A549 (cell line): ENCODE measurements around the gene SORCS1. TPM values are rescaled to one million over a fixed set of nuclear protein-coding genes. Genes with fewer than 3 reads are reported as not detected.

Experiments used
- ATAC-seq, 2 experiments: fragments of 200-7000 bp in 1 of 2; fragments of >200 bp in 1 of 2; cut with Nextera tagmentation in 1 of 2; cut with Tn5 transposase in 1 of 2; 3 replicates each; pipeline versions ENCODE4 v1.8.0 to v1.9.1; 2018 to 2020; ENCODE audit warnings: mild to moderate bottlenecking in 1 of 2, moderate library complexity in 1 of 2
- CTCF ChIA-PET: fragments of 300-600 bp; sonication (Branson Sonifier 250); formaldehyde crosslinking; extraction: SDS; loops from one replicate; lab custom pipeline; 2021; ENCODE audit warnings: antibody characterized with exemption, inconsistent platforms; lab: Yijun Ruan, JAX
- POLR2A ChIA-PET: fragments of 350-600 bp; formaldehyde crosslinking; extraction: SDS; loops from one replicate; lab custom pipeline; 2021; ENCODE audit warnings: antibody characterized with exemption, inconsistent platforms; lab: Yijun Ruan, JAX
- DNase-seq, 2 experiments: peaks; one replicate each; pipeline versions ENCODE4 v3.0.0 to v3.0.0-alpha.2; 2011 to 2016; ENCODE audit warnings: low read depth in 1 of 2, low spot score in 1 of 2
- FAIRE-seq: peaks from 2 replicates; lab custom pipeline; 2011; peaks lifted over from hg19 to GRCh38; lab: Jason Lieb, UNC
- H3K27ac ChIP-seq, 2 experiments: fragments of >200 bp; sonication (Bioruptor Twin); formaldehyde crosslinking; 3 replicates each; pipeline ENCODE4 v1.5.1; 2016 to 2017
- H3K4me1 ChIP-seq: fragments of >200 bp; sonication (Bioruptor Twin); formaldehyde crosslinking; 3 replicates; pipeline ENCODE4 v1.6.1; 2016
- H3K4me2 ChIP-seq: fragments of >200 bp; sonication (Bioruptor Twin); formaldehyde crosslinking; 3 replicates; pipeline ENCODE4 v1.6.1; 2016
- H3K4me3 ChIP-seq: fragments of >200 bp; sonication (Bioruptor Twin); formaldehyde crosslinking; 3 replicates; pipeline ENCODE4 v1.5.1; 2016
- H3K9me3 ChIP-seq: fragments of >200 bp; sonication (Bioruptor Twin); formaldehyde crosslinking; 3 replicates; pipeline ENCODE4 v1.6.1; 2016
- CBX2 ChIP-seq: fragments of 200-600 bp; sonication (generic); IDR thresholded peaks from 2 replicates; pipeline ENCODE4 v1.6.1; 2016; ENCODE audit warnings: low read depth, mild to moderate bottlenecking, borderline replicate concordance
- CHD2 ChIP-seq: fragments of 150-350 bp; IDR thresholded peaks from 2 replicates; pipeline ENCODE4 v1.6.1; 2014; ENCODE audit warnings: low read length; ENCODE audit not compliant: partially characterized antibody
- CHD4 ChIP-seq: fragments of 200-600 bp; sonication (generic); IDR thresholded peaks from 2 replicates; pipeline ENCODE4 v1.6.1; 2016; ENCODE audit warnings: antibody characterized with exemption, mild to moderate bottlenecking, borderline replicate concordance
- EP300 ChIP-seq, 2 experiments: fragments of >200 bp; sonication (Bioruptor Twin); formaldehyde crosslinking; IDR thresholded peaks; 2 replicates in 1 of 2; 3 replicates in 1 of 2; pipeline ENCODE4 v1.6.1; 2016 to 2017
- ESRRA ChIP-seq: fragments of 150-350 bp; IDR thresholded peaks from 2 replicates; pipeline ENCODE4 v1.6.1; 2014; ENCODE audit warnings: mild to moderate bottlenecking, low read length, borderline replicate concordance
- GATA3 ChIP-seq: IDR thresholded peaks from 2 replicates; pipeline ENCODE4 v1.6.1; 2012; ENCODE audit warnings: borderline replicate concordance
- HDAC2 ChIP-seq: fragments of 200-600 bp; sonication (generic); IDR thresholded peaks from 2 replicates; pipeline ENCODE4 v1.6.1; 2016
- HOXB5 ChIP-seq: fragments of 250-450 bp; sonication (Bioruptor Pico); IDR thresholded peaks from 2 replicates; pipeline ENCODE4 v1.5.0; 2020; ENCODE audit warnings: mild to moderate bottlenecking, moderate library complexity
- JUN ChIP-seq, 2 experiments: fragments of >200 bp; sonication (Bioruptor Twin); formaldehyde crosslinking; IDR thresholded peaks; 2 replicates in 1 of 2; 3 replicates in 1 of 2; pipeline ENCODE4 v1.6.1; 2016 to 2017
- JUNB ChIP-seq: fragments of >200 bp; sonication (Bioruptor Twin); formaldehyde crosslinking; IDR thresholded peaks from 2 replicates; pipeline ENCODE4 v1.6.1; 2016
- KDM5A ChIP-seq: fragments of 200-600 bp; sonication (generic); IDR thresholded peaks from 2 replicates; pipeline ENCODE4 v1.6.1; 2016; ENCODE audit warnings: antibody characterized with exemption, mild to moderate bottlenecking
- MAZ ChIP-seq: fragments of 150-350 bp; IDR thresholded peaks from 2 replicates; pipeline ENCODE4 v1.6.1; 2014; ENCODE audit warnings: antibody characterized with exemption, low read depth, low read length, borderline replicate concordance
- POLR2AphosphoS2 ChIP-seq: conservative IDR thresholded peaks from 2 replicates; pipeline ENCODE4 v1.6.1; 2012; ENCODE audit warnings: low read length, improper control_type of control experiment, inconsistent platforms
- RCOR1 ChIP-seq: fragments of 150-350 bp; IDR thresholded peaks from 2 replicates; pipeline ENCODE4 v1.6.1; 2014; ENCODE audit warnings: antibody characterized with exemption, low read length, low read depth
- RFX5 ChIP-seq: fragments of 450-650 bp; IDR thresholded peaks from 2 replicates; pipeline ENCODE4 v1.7.1; 2014; ENCODE audit warnings: antibody characterized with exemption, mild to moderate bottlenecking, moderate library complexity
- SREBF2 ChIP-seq: fragments of 450-650 bp; IDR thresholded peaks from 2 replicates; pipeline ENCODE4 v1.6.1; 2014; ENCODE audit warnings: mild to moderate bottlenecking, moderate library complexity
- TFCP2L1 ChIP-seq: fragments of 250-450 bp; sonication (Bioruptor Pico); IDR thresholded peaks from 2 replicates; pipeline ENCODE4 v1.5.0; 2021; ENCODE audit warnings: mild to moderate bottlenecking
- ZNF302 ChIP-seq: fragments of 250-450 bp; sonication (Bioruptor Pico); IDR thresholded peaks from 2 replicates; pipeline ENCODE4 v1.9.0; 2021; ENCODE audit warnings: inconsistent platforms, mild to moderate bottlenecking, moderate library complexity
- ZSCAN20 ChIP-seq: fragments of 250-450 bp; sonication (Bioruptor Pico); IDR thresholded peaks from 2 replicates; pipeline ENCODE4 v1.8.0; 2022; ENCODE audit warnings: mild to moderate bottlenecking, moderate library complexity
- WGBS: methylation state at CpG from one replicate; pipeline ENCODE4 v1.1.6; 2017; ENCODE audit errors: missing lambda C conversion rate; 5-methylcytosine and 5-hydroxymethylcytosine counted together
- polyA plus RNA-seq, 4 experiments: library from polyadenylated mRNA; depleted of rRNA in 3 of 4; stranded (reverse); fragments of >200 nt; fragmentation: RNase III in 1 of 4; extraction: RNeasy Plus Mini Kit Qiagen cat#74134 plus additional on column Dnase treatment in 1 of 4; gene quantifications; 2 replicates in 3 of 4; 3 replicates in 1 of 4; pipeline ENCODE4 v1.2.3, GENCODE V29; 2011 to 2017
- TF ChIP-seq, protein P1 (sequence below): IDR thresholded peaks from 2 replicates; pipeline ENCODE4 v1.6.1; 2012
- TF ChIP-seq, protein P2 (sequence below): fragments of >200 bp; sonication (Bioruptor Twin); formaldehyde crosslinking; IDR thresholded peaks from 3 replicates; pipeline ENCODE4 v1.6.1; 2016
- TF ChIP-seq, protein P3 (sequence below): IDR thresholded peaks from 2 replicates; pipeline ENCODE4 v1.6.1; 2012; ENCODE audit warnings: low read depth, borderline replicate concordance

Gene SORCS1
- polyA plus RNA-seq, 2 of the 4 experiments (the other 2 are of a cell fraction): not detected

DNA sequence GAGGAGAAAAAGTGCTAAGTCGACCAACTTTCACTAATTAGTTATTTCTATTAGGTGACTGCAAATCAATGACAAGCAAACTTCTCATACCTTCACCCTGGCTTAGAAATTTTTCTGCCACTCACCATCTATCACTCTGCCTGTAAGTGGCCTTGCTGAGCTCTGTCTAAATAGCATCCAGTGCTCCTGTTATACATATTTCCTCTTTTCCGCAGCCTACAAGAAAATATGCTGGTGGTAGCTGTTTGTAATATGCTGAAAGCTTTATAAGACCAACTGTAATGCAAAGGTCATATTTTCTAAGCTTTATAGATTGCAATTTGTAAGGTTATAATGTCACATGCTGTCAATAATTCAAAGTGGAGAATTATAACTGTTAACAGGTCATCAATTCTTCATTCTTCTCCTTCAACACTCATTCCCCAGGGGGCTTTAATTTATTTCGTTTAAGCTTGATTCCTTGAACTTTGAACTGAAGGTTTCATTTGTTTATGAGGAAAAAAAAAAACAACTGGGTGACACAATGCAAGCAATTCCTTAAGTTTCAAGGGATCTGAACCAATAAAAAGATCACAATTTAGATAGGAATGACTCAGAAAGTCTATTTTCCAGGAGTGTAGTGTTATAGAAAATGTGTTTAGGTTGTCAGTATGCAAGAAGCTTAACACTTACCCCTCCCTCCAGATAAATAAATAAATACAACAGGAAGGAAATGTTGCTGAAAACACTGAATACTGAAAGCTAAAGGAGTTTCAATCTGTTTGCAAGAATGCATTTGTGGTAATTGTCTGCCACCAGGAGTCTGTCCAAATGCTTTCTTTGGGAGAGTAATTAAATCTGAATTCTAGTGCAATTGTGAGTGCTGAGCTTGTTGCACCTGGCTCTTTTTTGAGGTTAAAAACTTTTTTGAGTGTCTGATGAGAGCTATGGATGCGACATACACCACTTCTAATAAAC lies 183.7 kb downstream of the SORCS1 start:
- Histone ChIP-seq H3K4me1 (no peaks in the 10 kb centered on the region), H3K27ac (no peak overlapping the region), H3K4me2 (no peak overlapping the region), H3K9me3 (no peaks in the 10 kb centered on the region), H3K4me3 (no peak overlapping the region)
- POLR2A ChIA-PET: no interaction called here
- FAIRE-seq: no peak
- CTCF ChIA-PET: no interaction called here
- TF ChIP-seq, protein P1, sequence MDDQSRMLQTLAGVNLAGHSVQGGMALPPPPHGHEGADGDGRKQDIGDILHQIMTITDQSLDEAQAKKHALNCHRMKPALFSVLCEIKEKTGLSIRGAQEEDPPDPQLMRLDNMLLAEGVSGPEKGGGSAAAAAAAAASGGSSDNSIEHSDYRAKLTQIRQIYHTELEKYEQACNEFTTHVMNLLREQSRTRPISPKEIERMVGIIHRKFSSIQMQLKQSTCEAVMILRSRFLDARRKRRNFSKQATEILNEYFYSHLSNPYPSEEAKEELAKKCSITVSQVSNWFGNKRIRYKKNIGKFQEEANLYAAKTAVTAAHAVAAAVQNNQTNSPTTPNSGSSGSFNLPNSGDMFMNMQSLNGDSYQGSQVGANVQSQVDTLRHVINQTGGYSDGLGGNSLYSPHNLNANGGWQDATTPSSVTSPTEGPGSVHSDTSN: no peak
- TF ChIP-seq EP300 (IDR thresholded peaks at IDR 0.05) (no peak), GATA3 (no peak)
- TF ChIP-seq, protein P2, sequence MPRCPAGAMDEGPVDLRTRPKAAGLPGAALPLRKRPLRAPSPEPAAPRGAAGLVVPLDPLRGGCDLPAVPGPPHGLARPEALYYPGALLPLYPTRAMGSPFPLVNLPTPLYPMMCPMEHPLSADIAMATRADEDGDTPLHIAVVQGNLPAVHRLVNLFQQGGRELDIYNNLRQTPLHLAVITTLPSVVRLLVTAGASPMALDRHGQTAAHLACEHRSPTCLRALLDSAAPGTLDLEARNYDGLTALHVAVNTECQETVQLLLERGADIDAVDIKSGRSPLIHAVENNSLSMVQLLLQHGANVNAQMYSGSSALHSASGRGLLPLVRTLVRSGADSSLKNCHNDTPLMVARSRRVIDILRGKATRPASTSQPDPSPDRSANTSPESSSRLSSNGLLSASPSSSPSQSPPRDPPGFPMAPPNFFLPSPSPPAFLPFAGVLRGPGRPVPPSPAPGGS: no peak
- no peak for DNase-seq
- no peak for ATAC-seq
- 2% methylated on average over 4 of the region's 4 CpGs for WGBS

DNA sequence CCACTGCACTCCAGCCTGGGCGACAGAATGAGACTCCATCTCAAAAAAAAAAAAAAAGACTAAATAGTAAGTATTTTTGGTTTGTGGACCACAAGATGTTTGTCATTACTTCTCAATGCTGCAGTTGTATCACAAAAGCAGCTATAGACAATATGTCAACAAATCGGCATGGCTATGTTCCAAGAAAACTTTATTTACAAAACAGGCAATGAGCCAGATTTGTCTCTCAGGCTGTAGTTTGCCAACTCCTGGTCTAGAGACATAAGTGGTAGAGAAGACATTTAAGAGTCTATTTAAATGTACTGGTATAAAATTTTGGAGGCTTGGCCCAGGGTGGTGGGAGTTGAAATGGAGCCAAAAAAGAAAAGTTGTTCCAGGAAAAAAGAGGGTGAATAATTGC lies 185.8 kb downstream of the SORCS1 start:
- CTCF ChIA-PET: no interaction called here
- DNase-seq (no peak), ATAC-seq (no peak), FAIRE-seq (no peak)
- no peak for TF ChIP-seq JUNB
- TF ChIP-seq KDM5A: no peak
- TF ChIP-seq EP300 (IDR thresholded peaks at IDR 0.05): no peak
- no peak for TF ChIP-seq HDAC2
- TF ChIP-seq, protein P3, sequence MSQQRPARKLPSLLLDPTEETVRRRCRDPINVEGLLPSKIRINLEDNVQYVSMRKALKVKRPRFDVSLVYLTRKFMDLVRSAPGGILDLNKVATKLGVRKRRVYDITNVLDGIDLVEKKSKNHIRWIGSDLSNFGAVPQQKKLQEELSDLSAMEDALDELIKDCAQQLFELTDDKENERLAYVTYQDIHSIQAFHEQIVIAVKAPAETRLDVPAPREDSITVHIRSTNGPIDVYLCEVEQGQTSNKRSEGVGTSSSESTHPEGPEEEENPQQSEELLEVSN: no peak
- no peak for TF ChIP-seq ZSCAN20
- TF ChIP-seq POLR2AphosphoS2: no peak
- no peak for TF ChIP-seq JUN (IDR thresholded peaks at IDR 0.05)
- TF ChIP-seq SREBF2: no peak
- Histone ChIP-seq H3K9me3 (no peaks in the 10 kb centered on the region), H3K4me2 (no peak overlapping the region), H3K27ac (no peak overlapping the region), H3K4me1 (no peaks in the 10 kb centered on the region), H3K4me3 (no peak overlapping the region)
- 0% methylated on average over 2 of the region's 2 CpGs for WGBS
- POLR2A ChIA-PET: no interaction called here

DNA sequence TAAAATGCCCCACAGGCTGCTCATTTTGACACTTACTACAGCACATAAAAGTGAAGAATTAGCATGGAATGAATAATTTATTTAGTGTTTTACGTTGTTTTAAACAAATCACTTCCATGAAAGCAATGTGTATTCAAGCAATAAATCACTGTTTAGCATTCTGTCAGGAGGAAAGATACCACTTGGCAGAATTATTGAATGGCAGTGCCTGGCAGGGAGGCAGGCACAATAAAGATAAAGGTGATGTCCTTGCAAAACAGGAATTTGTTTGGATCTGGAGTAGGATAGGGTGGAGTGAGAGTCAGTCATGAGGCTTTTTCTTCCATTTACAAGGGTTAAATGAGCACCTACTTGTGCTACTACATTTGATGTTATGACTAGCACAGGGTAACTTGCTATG lies 190.8 kb downstream of the SORCS1 start:
- no peaks in the 10 kb centered on the region for H3K4me1 ChIP-seq
- ChIA-PET CTCF (no interaction called here), POLR2A (no interaction called here)
- DNase-seq: no peak
- 3% methylated on average over 1 of the region's 1 CpG for WGBS
- no peaks in the 10 kb centered on the region for H3K9me3 ChIP-seq
- no peak overlapping the region for H3K4me3 ChIP-seq
- FAIRE-seq: no peak
- no peak for ATAC-seq
- H3K27ac ChIP-seq: no peak overlapping the region
- TF ChIP-seq CBX2 (no peak), RCOR1 (no peak), CHD2 (no peak), ESRRA (no peak), RFX5 (no peak), ZSCAN20 (no peak), CHD4 (no peak), HDAC2 (no peak), HOXB5 (CRISPR knock-in tag) (no peak), ZNF302 (CRISPR knock-in tag) (no peak), TFCP2L1 (CRISPR knock-in tag) (no peak), MAZ (no peak)
- H3K4me2 ChIP-seq: no peak overlapping the region
